ENCODE results near the gene MAGEB4.

DNA sequence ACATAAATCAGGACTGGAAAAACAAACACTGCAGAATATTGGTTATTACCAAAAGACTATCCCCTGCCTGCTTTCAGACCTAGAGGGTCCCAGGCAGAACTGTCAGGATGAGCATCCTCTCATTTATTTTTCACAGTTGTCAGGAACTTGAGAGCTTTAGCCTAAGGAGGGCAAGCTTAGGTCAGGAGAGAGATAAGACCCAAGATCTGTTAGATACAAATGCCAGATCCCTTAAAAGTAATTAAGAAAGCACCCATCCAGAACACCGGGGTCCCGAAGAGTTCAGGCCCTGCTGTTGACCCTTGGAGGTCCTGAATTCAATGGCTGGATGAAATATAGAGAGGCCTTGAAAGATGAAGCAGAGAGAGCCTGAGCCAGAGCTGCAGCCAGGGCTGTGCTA is 17.3 kb upstream of the MAGEB4 start:
- TF ChIP-seq RAD21 (IDR thresholded peaks at IDR 0.05): no peak
- no peak for TF ChIP-seq GABPA (IDR thresholded peaks at IDR 0.05 in 1 of 2, conservative IDR thresholded peaks at IDR 0.05 in 1 of 2)
- TF ChIP-seq, protein P1, sequence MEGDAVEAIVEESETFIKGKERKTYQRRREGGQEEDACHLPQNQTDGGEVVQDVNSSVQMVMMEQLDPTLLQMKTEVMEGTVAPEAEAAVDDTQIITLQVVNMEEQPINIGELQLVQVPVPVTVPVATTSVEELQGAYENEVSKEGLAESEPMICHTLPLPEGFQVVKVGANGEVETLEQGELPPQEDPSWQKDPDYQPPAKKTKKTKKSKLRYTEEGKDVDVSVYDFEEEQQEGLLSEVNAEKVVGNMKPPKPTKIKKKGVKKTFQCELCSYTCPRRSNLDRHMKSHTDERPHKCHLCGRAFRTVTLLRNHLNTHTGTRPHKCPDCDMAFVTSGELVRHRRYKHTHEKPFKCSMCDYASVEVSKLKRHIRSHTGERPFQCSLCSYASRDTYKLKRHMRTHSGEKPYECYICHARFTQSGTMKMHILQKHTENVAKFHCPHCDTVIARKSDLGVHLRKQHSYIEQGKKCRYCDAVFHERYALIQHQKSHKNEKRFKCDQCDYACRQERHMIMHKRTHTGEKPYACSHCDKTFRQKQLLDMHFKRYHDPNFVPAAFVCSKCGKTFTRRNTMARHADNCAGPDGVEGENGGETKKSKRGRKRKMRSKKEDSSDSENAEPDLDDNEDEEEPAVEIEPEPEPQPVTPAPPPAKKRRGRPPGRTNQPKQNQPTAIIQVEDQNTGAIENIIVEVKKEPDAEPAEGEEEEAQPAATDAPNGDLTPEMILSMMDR (IDR thresholded peaks at IDR 0.05; ENCODE audit: low read depth, low read length, missing input control): no peak
- TF ChIP-seq, protein P2, sequence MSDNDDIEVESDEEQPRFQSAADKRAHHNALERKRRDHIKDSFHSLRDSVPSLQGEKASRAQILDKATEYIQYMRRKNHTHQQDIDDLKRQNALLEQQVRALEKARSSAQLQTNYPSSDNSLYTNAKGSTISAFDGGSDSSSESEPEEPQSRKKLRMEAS (IDR thresholded peaks at IDR 0.05): no peak

Data from liver (tissue), 3 donors.